Left renal cortex interstitium (tissue), 4 donors: Measurements from ENCODE around the gene PLPP4. TPM values are rescaled to one million over a fixed set of nuclear protein-coding genes. Genes with fewer than 3 reads are reported as not detected.

Experiments
- DNase-seq, 4 donors: peaks; one replicate each; pipeline ENCODE4 v3.0.0-alpha.2; 2013; ENCODE audit warnings: low read depth in 4 of 4, low spot score in 2 of 4, missing footprints in 1 of 4
- polyA plus RNA-seq, 4 donors: library from polyadenylated mRNA; unstranded; fragments of 120-200 nt; gene quantifications; one replicate each; pipeline ENCODE4 v1.2.1, GENCODE V29; 2013; ENCODE audit not compliant: insufficient read length in 4 of 4

PLPP4 gene
- polyA plus RNA-seq, 4 donors = 4.7 to 8.5 (median 6.6) TPM

- no peak for DNase-seq
Observed at GRCh38 chr10:120571266-120571665, 114.2 kb downstream of the PLPP4 start.

DNA sequence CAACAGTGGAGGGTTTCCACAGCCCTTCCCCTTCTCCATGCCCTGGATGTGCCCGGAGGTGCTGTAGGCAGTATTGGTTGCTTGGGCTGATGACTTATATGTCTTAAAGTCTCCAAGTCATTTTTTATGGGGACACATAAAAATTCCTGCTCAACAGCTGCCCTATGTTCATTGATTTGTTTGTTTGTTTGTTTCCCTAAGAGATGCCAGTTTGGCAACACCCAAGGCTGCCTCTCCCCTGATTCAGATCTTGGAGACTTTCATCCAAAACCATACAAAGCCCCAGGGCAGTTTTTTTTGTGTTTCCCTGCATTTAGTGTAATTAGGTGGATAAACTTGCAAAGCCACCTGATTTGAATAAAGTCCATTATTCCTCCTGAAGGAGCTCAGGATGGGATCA, 115.3 kb downstream of the PLPP4 start:
- no peak for DNase-seq

DNA sequence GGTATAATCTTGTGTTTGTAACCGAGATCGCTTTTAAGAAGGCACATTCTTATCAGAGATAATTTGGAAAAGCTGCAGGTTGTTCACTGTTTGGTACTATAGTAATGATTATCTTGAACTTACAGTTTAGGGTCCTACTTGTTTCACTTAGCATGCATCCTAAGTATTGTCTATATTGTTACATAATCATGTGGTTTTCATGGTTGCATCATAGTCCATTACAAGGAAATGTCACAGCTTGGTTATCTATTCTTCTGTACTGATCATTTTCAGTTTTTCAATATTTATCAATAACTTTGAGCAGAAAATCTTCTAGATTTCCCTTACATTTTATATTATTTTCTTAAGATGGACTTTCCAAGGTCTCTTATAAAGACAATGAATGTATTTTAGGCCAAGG, 116.3 kb downstream of the PLPP4 start:
- DNase-seq = no peak

DNA sequence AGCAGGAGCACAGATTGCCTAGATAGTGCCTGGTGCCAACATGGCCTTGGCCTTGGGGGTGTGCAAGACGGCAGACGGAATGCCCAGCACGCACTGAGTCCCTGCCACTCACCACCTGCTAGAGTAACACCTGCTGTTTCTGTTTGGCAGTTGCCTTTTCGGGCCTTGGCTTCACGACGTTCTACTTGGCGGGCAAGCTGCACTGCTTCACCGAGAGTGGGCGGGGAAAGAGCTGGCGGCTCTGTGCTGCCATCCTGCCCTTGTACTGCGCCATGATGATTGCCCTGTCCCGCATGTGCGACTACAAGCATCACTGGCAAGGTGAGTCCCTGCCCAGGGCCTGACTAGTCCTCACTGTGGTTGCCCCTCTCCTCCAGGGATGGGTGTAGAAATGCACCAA, 118.0 kb downstream of the PLPP4 start:
- DNase-seq = no peak

GRCh38 chr10:120575411-120575810, 118.4 kb downstream of the PLPP4 start:
- no peak for DNase-seq

DNA sequence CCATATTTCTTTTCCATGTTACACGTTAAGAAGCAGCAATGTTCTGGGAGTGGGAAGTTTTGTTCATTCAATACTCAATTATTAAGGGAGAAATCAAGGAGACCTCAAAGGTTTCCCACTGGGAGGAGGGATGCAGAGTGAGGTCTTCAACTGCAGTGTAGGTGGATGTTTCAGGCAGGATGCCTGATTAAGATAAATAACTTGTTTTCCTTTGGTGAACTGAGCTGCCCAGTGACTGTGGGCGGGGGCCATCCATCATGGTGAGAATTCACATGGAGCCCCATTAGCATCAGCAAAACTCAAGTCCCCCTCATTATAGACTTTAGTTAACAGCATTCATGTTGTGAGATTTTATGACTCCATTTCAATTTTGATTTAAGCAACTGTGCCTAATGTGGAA, 121.1 kb downstream of the PLPP4 start:
- no peak for DNase-seq

GRCh38 chr10:120578890-120579289, 121.9 kb downstream of the PLPP4 start:
- DNase-seq = no peak

DNA sequence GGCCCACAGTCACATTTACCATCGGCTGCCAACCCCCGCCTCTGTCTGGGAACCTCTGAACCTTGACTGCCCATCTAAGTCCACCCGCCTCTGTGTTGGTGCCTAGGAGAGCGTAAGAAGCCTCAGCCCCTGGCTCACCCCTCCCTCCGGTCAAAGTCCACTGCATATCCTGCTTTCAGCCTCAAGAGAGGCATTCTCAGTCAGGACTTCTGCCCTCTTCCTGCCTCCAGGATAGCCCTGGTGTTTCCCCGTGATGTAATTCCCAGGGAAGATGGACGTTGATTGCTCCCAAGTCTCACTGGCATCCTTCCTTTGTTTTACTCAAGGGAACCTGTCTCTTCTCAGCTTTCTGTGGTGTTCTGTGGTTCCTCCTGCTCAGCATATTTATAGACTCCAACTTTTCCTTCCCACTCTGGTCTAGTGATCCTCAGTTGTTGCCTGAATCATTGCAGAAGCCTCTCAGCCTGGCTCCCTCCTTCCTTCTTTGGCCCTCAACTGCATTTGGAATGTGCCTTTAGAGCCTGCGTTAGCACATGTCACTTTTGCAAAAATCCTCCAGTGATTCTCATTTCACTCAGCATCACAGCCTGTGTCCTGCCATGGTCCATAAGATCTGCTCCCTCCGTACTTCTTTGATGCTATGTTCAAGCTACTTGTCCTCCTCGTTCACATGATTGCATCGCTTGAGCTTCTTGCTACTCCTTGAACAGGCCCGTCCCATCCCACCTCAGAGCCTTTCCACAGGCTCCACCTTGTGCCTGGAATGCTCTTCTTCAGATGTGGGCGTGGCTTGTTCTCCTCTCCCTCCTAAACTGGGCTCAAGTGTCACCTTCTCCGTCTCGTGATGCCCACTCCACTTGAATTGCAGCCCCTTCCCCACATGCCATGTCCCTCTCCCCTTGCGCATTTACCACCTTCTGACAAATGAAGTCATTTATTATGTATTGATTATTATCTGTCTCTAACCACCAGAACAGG, 124.2 kb downstream of the PLPP4 start:
- DNase-seq = no peak

DNA sequence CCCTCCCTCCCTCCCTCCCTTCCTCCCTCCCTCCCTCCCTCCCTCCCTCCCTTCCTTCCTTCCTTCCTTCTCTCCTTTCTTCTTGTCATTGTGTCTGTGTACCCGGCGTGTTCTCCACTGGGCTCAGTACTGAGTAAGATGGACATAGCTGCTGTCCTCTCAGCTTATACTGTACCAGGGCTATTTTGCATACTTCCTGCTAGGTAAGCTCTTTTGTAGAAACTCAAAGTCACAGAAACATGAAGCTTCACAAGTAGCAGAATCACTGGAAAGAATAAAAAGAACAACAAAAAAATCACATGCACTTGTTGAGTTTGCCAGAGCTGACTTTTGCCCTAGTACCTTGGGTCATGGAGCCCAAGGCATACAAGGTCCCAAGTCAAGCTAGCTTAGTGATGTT, 125.7 kb downstream of the PLPP4 start:
- DNase-seq = no peak

DNA sequence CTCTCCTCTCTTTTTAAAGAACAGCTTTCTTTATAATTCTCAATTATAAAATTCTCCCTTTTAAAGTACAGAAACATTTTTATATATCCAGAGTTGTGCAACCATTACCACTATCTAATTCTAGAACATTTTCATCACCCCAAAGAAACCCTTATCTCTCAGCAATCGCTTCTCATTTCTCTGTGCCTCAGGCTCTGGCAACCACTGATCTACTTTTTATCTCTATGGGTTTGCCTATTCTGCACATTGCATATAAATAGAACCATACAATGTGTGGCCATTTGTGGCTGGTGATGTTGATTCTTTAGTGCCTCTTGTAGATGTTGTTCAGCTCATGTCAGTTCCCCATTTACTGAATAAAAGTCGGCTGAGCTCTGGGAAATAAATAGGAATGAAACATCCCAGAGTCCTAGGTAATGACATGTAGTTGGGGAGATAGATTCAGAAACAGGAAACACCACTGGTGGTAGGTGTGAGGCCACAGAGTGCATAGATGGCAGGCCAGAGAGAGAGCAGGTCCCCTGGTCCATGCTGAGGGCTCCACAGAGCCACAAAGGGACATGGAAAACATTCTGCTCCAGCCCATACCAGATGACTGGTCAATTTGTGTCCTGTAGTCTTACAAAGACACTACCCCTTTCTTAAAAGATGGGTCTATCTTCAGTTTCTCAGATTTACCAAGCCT, 126.5 kb downstream of the PLPP4 start:
- DNase-seq = no peak

DNA sequence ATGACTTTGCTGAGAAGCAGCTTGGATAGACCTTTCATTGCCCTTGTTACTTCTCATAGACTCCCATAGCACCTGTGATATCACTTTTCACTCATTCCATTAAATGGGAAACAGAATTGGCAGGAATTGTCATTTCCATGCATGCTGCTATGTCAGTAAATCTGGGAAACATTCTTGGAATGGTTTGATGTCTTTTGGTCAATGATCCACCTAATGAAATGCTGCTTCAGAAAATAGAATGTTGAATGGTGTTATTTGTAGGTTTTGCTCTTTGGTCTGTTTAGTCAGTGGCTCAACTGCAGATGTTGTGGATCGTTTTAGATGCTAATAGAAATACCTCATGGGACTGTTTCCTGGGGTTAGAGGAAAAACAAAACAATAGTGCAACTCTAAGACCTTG, 127.8 kb downstream of the PLPP4 start:
- DNase-seq = no peak

- DNase-seq = no peak
Observed at GRCh38 chr10:120586471-120586872, 129.4 kb downstream of the PLPP4 start.

DNA sequence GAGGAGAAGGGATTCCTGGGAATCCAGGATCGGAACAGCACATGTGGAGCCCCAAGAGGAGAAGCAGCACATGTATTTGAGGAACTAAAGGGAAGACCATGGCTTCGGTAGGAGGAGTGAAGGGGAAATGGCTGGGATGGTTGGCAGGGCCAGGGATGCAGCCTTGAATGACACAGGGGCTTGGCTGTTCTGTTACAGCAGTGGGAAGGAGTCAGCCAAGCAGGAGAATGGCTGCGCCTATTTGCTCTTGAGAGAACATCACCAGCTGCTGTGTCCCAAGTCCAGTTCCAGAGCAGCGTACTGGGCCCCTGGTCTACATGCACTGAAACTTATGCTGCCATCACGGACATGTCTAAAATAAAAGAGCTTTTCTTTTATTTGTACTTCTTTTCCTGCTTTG, 130.0 kb downstream of the PLPP4 start:
- DNase-seq = no peak

- DNase-seq = no peak
Observed at GRCh38 chr10:120588311-120588710, 131.3 kb downstream of the PLPP4 start.

DNA sequence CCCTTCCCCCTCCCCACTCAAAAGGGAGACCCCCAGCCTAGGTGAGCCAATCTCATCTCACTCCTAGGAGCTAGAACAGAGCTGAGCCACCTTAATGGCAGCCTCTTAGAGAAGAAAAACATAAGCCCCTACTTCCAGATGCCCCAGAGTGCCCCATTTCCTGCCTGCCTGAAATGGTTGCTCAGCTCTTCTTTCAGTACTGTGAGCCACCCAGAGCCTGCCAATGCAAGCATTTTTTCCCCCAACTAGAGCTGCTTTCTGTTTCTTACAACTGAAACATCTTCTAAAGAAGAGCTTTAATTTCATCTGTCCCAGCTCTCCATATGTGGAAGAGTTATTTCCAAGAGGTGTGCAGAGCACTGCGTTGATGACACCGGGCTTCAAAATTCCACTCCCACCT, 136.7 kb downstream of the PLPP4 start:
- DNase-seq = no peak

DNA sequence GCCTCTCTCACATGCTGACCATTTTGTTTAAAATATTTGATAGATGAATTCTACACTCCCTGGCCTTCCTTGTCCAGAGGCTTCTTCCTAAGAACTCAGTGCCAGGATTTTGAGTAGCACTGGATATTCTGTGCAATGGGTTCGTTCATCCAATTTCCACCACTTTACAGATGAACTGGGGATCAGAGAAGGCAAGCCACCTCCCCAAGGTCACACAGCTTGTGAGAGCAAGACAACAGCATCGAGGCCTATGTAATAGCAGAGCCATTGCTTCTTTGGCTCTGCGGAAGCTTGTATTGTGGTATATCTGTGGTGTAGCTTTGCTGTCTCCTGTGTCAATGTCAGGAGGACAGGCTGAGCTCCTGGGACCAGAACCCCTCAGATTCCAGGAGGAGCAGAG, 140.9 kb downstream of the PLPP4 start:
- no peak for DNase-seq

DNA sequence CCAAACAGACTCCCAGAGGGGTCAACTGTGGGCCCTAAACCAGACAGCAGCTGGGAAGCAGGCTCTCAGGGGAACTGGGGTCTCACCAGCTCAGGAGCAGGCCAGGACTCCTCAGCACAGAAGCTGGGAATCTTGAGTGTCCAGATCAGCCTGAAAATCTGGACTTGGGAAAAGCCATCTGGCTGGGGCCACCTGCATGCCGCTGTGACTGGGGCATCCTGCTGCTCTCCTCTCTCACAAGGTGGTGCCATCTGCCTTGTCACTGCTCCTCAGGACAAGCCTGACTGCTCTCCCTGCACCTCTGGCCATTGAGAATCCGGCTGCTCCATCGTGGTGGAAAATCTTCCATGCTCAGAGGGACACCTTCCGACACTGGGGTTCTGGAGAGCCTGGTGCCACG, 141.4 kb downstream of the PLPP4 start:
- DNase-seq = no peak

DNA sequence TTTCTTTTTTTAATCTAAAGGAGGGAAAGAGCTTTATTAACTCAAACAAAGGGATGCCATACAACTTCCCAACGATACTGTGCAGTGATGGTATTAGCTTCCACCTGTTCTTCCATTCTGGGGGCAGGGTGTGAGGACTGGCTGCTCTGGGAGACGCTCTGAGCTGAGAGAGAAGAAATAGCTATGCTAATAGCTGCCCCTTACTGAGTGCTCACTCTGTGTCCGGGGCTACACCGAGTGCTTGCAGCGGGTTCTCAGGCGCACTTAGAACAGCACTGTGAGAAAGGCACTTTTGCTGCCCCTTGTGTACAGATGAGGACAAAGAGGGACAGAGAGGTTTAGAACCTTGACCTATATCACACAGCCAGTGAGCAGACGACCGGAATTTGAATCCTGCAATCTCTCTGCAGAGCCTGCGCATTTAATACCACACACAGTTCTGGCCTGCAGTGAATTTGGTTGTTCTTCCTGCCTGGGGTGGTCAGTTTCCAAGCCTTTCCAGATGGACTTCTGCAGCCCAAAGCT, 142.2 kb downstream of the PLPP4 start:
- DNase-seq = no peak

DNA sequence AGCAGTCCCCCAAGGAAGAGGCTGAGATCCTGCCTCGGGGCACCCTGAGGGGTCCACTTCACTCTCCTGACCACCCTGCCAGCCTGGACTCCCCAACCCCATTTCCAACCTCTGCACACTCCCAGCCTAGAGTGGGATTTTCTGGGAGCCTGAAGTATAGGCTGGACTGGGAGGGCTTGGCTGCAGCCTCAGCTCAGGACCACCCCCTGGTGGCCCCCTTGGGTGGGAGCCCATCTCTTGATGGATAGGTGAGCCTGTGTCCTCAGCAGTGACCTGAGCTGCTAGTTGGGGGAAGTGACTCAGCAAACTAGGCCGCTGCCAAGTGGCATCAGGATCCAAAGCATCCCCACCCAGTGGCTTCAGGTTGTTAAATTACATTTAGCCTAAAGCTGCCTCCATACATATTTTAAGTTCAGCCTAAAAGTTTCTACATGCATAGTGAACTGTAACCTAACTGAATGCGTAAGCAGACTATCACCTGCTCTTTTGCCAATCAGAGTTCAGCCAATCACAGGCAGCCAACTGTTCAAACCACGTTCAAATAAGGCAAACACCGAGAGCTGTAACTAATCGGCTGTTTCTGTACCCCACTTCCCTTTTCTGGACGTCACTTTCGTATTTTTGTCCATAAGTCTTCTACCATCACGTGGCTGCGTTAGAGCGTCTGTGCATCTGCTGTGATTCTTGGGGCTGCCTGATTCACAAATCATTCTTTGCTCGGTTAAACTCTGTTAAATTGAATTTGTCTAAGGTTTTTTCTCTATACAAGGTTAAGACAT, 144.0 kb downstream of the PLPP4 start:
- DNase-seq = no peak

- DNase-seq = no peak
Observed at GRCh38 chr10:120601999-120602398, 145.0 kb downstream of the PLPP4 start.

DNA sequence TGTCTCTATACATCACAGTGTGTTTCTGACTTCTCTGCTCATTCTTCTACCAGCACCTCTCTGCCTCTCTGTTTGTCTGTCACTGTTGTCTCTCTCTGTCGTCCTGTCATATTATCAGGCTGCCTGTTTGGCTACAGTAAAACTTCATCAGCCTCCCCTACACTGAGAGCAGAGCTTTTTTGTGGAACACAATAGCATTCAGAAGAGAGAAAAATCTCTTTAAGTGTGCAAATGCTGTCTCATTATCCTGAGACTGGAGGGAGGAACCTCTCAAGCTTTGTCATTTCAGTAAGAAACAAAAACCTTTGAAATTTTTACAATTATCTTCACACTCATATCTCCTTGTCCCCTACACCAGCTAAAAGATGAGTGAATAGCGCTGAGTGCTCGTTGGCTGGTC, 148.4 kb downstream of the PLPP4 start:
- no peak for DNase-seq
